ENCODE results near the gene DCAF6. TPM values are rescaled to one million over a fixed set of nuclear protein-coding genes. Genes with fewer than 3 reads are reported as not detected.

The DCAF6 gene
- total RNA-seq, 4 donors from 2014 or later: 31.9 to 57.7 (median 50.4) TPM

DNA sequence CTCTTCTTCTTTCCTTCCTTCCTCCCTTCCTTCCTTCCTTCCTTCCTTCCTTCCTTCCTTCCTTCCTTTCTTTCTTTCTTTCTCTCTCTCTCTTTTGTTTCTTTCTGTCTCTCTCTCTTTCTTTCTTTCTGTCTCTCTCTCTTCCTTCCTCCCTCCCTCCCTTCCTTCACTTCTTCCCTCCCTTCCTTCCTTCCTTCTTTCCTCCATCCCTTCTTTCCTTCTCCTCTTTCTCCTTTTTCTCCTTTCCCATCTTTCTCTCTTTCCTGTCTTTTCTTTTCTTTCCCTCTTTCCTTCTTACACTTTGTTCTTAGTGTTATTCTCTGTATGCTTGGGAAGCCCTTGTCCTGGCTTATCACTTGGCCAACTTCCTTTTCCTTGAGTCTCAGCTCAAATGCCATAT is 72.8 kb downstream of the DCAF6 start:
- no peak overlapping the region for H3K4me3 ChIP-seq (ENCODE audit: low read depth, poor library complexity, severe bottlenecking)
- TF ChIP-seq POLR2A (IDR thresholded peaks at IDR 0.05): no peak
- TF ChIP-seq, protein P1, sequence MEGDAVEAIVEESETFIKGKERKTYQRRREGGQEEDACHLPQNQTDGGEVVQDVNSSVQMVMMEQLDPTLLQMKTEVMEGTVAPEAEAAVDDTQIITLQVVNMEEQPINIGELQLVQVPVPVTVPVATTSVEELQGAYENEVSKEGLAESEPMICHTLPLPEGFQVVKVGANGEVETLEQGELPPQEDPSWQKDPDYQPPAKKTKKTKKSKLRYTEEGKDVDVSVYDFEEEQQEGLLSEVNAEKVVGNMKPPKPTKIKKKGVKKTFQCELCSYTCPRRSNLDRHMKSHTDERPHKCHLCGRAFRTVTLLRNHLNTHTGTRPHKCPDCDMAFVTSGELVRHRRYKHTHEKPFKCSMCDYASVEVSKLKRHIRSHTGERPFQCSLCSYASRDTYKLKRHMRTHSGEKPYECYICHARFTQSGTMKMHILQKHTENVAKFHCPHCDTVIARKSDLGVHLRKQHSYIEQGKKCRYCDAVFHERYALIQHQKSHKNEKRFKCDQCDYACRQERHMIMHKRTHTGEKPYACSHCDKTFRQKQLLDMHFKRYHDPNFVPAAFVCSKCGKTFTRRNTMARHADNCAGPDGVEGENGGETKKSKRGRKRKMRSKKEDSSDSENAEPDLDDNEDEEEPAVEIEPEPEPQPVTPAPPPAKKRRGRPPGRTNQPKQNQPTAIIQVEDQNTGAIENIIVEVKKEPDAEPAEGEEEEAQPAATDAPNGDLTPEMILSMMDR (IDR thresholded peaks at IDR 0.05): no peak
- DNase-seq (ENCODE audit: low spot score in 2 of 2): no peak
- intact Hi-C loops (cut with DNase I; ENCODE audit: low total_unique reads): no loop called here

DNA sequence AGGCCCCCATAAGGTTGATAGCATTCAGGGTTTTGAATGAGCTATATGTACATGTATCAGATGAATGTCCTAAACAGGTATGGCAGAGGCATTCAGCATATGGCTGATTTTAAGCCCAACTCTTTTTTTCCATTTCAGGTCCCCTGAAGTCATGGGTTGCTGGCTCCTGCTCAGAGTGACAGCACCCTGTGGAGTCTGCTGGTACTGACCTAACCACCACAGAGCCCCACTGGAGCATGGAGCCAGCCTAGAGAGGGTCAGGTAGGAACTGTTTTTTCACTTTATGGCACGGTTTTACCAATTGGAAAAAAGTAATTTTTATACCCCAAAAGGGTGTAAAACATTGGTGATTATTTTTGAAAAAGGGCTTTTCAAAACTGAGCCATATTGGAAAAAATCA is 82.9 kb downstream of the DCAF6 start:
- no peak overlapping the region for H3K4me3 ChIP-seq (ENCODE audit: low read depth, poor library complexity, severe bottlenecking)
- TF ChIP-seq, protein P1 (IDR thresholded peaks at IDR 0.05): no peak
- no peak for DNase-seq (ENCODE audit: low spot score in 2 of 2)
- intact Hi-C loops (cut with DNase I; ENCODE audit: low total_unique reads): no loop called here
- WGBS, 2 donors: 72 to 79% methylated on average over 1 of the region's 1 CpG

DNA sequence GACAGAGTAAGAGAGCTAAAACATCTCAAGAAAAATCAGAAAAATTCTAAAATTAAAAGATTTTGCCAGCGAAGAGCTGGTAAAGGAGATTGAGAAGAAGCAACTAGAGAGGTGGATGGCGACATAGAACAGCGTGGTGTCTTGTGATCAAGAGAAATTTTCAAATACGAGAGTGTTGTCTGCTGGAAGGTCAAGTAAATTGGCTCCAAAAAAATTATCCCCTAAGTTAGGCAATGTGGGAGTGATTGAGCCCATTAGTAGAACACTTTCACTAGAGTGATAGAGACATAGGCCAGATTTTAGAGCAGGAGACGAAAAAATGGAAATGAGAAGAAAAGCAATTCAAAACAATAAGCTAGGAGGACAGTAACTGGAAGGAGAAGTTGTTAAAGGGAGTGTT is 94.7 kb downstream of the DCAF6 start:
- DNase-seq (ENCODE audit: low spot score in 2 of 2): no peak
- WGBS, 2 donors: 89 to 93% methylated on average over 5 of the region's 5 CpGs
- TF ChIP-seq, protein P1 (IDR thresholded peaks at IDR 0.05): no peak
- no peak for TF ChIP-seq POLR2A (IDR thresholded peaks at IDR 0.05)
- H3K4me3 ChIP-seq (ENCODE audit: low read depth, poor library complexity, severe bottlenecking): no peak overlapping the region
- intact Hi-C loops (cut with DNase I; ENCODE audit: low total_unique reads): no loop called here

DNA sequence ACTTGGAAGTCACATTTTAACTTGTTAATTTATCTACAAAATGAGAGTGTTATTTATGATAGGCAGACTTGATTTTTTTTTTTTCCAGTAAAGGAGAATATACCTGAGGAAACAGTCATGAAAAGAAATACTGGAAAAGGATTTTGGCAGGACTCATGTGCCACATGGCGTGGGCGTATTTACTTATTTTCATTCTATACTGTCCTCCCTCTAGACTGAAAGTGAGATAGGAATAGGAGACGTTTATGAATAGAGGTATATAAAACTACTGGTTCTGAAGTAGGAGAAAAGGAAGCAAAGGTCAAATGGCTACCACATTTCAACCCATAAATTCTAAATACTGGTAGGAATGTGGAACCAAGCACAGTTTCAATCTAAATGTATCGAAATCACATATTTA is 95.1 kb downstream of the DCAF6 start:
- 83 to 84% methylated on average over 4 of the region's 4 CpGs for WGBS, 2 donors
- H3K4me3 ChIP-seq (ENCODE audit: low read depth, poor library complexity, severe bottlenecking): no peak overlapping the region
- intact Hi-C loops (cut with DNase I; ENCODE audit: low total_unique reads): no loop called here
- DNase-seq (ENCODE audit: low spot score in 2 of 2): no peak
- TF ChIP-seq, protein P1 (IDR thresholded peaks at IDR 0.05): no peak
- no peak for TF ChIP-seq POLR2A (IDR thresholded peaks at IDR 0.05)

DNA sequence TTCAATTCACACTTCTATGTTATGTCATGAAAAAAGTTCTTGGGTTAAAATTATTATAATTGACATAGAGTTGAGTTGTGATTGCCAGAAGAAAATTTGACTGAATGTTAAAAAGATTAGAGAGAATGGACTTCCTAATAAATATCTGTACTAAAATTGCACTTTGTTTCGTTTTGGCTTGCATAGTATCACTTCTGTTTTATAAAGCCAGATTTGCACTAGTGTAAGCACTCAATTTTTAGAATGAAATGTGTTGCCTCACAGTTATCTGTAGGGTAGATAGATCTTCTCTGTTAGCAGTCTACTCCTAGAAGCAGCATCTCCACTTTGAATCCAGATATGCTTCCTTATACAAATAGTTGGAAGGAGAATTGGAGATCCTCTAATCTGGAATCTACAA is 95.5 kb downstream of the DCAF6 start:
- DNase-seq (ENCODE audit: low spot score in 2 of 2): no peak
- intact Hi-C loops (cut with DNase I; ENCODE audit: low total_unique reads): no loop called here
- WGBS, 2 donors: 81 to 88% methylated on average over 1 of the region's 1 CpG
- no peak for TF ChIP-seq POLR2A (IDR thresholded peaks at IDR 0.05)
- TF ChIP-seq, protein P1 (IDR thresholded peaks at IDR 0.05): no peak
- H3K4me3 ChIP-seq (ENCODE audit: low read depth, poor library complexity, severe bottlenecking): no peak overlapping the region

DNA sequence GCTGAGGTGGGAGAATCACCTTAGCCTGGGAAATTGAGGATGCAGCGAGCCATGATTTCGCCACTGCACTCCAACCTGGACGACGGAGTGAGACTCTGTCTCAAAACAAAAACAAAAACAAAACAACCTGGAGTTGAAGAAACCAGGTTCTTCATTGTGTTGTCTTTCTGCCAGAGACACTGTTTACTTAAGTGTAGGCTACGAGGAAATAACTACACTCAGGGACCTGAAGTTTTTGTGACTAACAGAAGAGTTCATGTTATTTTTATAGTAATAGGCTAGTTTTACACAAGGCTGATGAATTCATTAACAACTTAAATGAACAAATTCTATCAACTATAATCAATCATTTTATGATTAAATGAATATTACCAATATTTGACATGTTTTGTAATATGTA is 98.9 kb downstream of the DCAF6 start:
- no peak overlapping the region for H3K4me3 ChIP-seq (ENCODE audit: low read depth, poor library complexity, severe bottlenecking)
- WGBS, 2 donors: 92 to 94% methylated on average over 5 of the region's 5 CpGs
- no peak for TF ChIP-seq POLR2A (IDR thresholded peaks at IDR 0.05)
- TF ChIP-seq, protein P1 (IDR thresholded peaks at IDR 0.05): no peak
- no peak for DNase-seq (ENCODE audit: low spot score in 2 of 2)
- intact Hi-C loops (cut with DNase I; ENCODE audit: low total_unique reads): no loop called here

All from lower leg skin (tissue), 4 donors.